Measurements from ENCODE around the gene WNT8B. TPM values are rescaled to one million over a fixed set of nuclear protein-coding genes. Genes with fewer than 3 reads are reported as not detected.

WNT8B gene, protein sequence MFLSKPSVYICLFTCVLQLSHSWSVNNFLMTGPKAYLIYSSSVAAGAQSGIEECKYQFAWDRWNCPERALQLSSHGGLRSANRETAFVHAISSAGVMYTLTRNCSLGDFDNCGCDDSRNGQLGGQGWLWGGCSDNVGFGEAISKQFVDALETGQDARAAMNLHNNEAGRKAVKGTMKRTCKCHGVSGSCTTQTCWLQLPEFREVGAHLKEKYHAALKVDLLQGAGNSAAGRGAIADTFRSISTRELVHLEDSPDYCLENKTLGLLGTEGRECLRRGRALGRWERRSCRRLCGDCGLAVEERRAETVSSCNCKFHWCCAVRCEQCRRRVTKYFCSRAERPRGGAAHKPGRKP
- under 1 TPM in 1 of 6 donors, not detected in 5; 0.17 TPM for polyA plus RNA-seq (ENCODE audit: low read depth in 6 of 6)

DNA sequence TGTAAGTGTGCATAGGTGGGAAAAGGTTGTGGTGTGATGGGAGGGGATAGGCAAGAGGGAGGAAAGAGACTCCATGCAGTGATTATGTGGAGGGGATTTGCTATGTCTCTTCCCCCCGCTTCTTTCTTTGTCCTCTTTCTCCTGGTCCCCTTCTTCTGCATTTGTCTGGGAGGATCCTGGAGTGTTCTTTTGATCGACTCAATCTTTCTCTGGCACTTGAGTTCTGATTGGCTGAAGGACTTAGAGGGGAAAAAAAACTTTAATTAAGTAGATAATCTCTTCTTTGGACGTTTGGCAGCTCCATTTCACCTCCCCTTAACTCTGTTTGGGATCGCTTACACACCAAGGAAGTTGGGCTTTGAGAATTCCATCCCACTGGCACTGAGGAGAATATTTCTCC lies at the start of gene WNT8B:
Gene WNT8B, plus strand, starts transcription at position 301 of the 400 bp plus-strand sequence. CDS start 160 bp downstream, outside the sequence.
- H3K27ac Mint-ChIP-seq: no peak within 1 kb of the TSS
- peaks cover 0 to 4% (median 0%) of the 10 kb centered on the region in 7 donors for H3K9me3 Mint-ChIP-seq
- H3K4me3 Mint-ChIP-seq: no peak within 1 kb of the TSS
- no peak for ATAC-seq (ENCODE audit: low read depth in 2 of 2)
- DNase-seq: no peak
- H3K27me3 Mint-ChIP-seq: peaks cover 17 to 40% (median 23%) of the 10 kb centered on the region in 3 donors
- H3K36me3 Mint-ChIP-seq: no peaks in the 10 kb centered on the region
- no peaks in the 10 kb centered on the region for H3K4me1 Mint-ChIP-seq

DNA sequence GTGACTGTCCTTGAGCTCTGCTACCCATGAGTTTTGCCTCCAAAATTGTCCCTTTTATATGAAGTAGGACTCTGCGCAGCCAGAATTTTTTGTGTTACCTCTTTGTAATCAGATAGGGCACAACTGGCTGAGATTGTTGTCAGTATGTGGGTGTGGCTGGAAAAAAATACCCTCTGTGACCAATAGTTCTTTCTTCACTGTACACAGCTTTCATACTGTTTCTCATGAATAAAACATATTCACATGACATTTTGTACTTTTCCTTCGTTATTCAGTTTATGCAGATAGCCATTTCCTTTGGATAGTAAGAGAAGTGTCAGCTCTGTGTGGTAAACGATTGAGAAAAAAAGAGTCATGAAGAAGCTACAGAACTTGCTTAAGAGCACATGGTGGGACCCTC lies 49.6 kb upstream of the WNT8B start:
- Mint-ChIP-seq H3K27me3 (peaks cover 18 to 33% (median 29%) of the 10 kb centered on the region in 3 donors), H3K4me1 (no peaks in the 10 kb centered on the region), H3K36me3 (no peaks in the 10 kb centered on the region), H3K9me3 (peaks cover 0 to 12% (median 0%) of the 10 kb centered on the region in 7 donors), H3K4me3 (no peak overlapping the region), H3K27ac (no peak overlapping the region)
- ATAC-seq (ENCODE audit: low read depth in 2 of 2) (no peak), DNase-seq (no peak)

DNA sequence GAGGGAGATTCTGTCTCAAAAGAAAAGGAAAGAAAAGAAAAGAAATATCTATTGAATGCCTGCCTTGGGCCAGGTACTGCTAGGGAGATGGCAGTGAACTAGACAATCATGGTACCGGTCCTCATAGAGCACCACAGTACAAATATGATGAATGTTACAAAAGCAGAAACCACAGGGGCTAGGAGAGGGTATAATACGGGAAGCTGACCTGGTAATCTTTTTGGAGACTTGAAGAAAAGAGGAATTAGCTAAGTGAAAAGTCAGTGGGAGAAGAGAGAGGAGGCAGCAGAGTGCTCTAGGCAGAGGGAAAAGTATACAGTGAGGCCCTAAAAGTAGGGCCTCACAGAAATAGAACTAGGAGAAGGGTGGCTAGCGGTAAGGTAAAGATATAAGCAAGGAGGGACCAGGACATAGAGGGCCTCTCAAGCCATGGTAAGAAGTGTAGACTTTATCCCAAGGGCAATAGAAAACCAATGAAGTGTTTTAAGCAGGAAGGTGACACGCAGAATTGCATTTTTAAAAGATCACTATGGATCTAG lies 42.8 kb upstream of the WNT8B start:
- no peak for DNase-seq
- Mint-ChIP-seq H3K4me3 (no peak overlapping the region), H3K27ac (peak overlapping the region in 1 of 6 donors; percentile 40), H3K36me3 (no peaks in the 10 kb centered on the region), H3K9me3 (no peaks in the 10 kb centered on the region), H3K4me1 (peaks cover 0 to 3% (median 0%) of the 10 kb centered on the region in 3 donors), H3K27me3 (peaks cover 20 to 54% (median 41%) of the 10 kb centered on the region in 3 donors)
- ATAC-seq (ENCODE audit: low read depth in 2 of 2): no peak

DNA sequence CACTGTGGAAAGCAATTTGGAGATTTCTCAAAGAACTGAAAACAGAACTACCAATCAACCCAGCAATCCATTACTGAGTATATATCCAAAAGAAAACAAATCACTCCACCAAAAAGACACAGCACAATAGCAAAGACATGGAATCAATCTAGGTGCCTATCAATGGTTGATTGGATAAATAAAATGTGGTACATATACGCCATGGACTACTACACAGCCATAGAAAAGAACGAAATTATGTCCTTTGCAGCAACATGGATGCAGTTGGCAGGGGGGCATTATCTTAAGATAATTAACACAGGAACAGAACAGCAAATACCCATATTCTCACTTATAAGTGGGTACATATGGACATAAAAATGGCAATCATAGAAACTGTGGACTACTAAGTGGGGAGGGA lies 35.4 kb upstream of the WNT8B start:
- Mint-ChIP-seq H3K27ac (no peak overlapping the region), H3K4me1 (no peaks in the 10 kb centered on the region), H3K27me3 (peaks cover 5 to 36% (median 18%) of the 10 kb centered on the region in 3 donors), H3K4me3 (no peak overlapping the region), H3K36me3 (no peaks in the 10 kb centered on the region), H3K9me3 (no peaks in the 10 kb centered on the region)
- ATAC-seq (ENCODE audit: low read depth in 2 of 2) (no peak), DNase-seq (no peak)

DNA sequence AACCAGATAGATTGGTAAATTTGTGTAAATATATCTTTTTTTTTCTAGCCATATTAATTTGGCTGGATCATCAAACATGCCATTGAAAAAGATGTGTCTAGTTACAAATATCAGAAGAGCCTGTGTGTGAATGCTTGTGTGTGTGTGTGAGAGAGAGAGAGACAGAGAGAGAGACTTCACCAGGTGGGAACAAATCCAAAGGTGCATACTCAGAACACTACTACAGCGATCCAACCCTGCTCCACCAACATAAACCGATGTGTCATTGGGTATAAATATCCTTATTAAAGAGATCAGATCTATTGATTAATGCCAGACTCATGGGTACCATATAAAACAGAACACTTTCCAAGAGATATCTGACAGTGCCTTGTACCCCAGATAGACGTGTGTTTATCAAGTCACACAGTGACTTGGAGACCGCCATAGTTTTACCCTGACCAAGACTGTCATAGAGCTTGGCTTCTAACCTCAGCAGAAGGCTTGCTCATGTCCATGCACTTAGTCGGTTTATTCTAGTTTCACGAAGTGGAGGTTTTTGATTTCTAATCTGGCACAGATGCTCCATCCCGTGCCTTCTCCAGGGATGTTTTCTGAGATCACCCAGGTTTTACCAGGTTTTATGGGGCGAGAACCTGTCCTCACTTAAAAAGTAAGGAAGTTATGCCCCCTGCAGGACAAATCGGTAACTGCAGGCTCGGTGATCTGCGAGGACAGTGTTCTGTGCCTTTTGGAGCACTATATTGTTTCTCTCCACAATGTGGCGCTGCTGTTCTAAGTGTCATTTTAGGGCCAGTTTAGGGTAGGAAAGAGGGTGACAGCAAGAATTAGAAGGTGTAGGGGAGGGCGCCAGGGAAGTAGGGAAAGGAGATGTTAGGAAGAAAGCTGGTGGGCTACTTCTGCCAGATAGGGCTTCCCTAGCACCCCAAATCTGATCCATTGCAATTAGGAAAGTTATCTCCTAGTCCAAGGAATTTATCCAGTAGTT lies 29.3 kb upstream of the WNT8B start:
- ATAC-seq (ENCODE audit: low read depth in 2 of 2) (peak; percentile 92 to 97), DNase-seq (peak; percentile 86)
- H3K9me3 Mint-ChIP-seq: no peaks in the 10 kb centered on the region
- H3K36me3 Mint-ChIP-seq: no peaks in the 10 kb centered on the region
- peaks cover 0 to 4% (median 0%) of the 10 kb centered on the region in 3 donors for H3K4me1 Mint-ChIP-seq
- peaks cover 0 to 23% (median 5%) of the 10 kb centered on the region in 3 donors for H3K27me3 Mint-ChIP-seq
- H3K4me3 Mint-ChIP-seq: peak overlapping the region in 1 of 8 donors; percentile 22
- H3K27ac Mint-ChIP-seq: peak overlapping the region in 3 of 6 donors; percentile 7 to 44 (median 40)

DNA sequence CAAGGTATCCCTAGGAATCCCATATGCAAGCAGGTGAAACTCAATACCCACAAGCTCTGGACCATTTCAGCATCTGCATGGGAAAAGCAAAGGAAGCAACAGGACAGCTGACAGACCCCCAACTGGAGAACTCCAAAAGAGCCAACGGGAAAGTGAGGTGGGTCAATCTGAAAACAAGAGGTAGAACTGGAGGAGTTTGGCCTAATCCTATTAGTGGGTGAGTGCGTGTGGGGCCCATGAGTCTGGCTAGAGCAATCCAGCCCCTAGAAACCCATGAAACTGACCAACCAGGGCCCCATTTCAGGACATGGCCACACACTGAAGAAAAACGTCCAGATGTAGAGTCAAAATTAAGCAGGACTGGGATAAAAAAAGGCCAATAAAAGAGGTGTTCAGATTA lies 26.6 kb upstream of the WNT8B start:
- Mint-ChIP-seq H3K36me3 (no peaks in the 10 kb centered on the region), H3K4me1 (peaks cover 0 to 4% (median 0%) of the 10 kb centered on the region in 3 donors), H3K4me3 (no peak overlapping the region), H3K9me3 (no peaks in the 10 kb centered on the region), H3K27me3 (peaks cover 0 to 31% (median 5%) of the 10 kb centered on the region in 3 donors), H3K27ac (peak overlapping the region in 1 of 6 donors; percentile 50)
- no peak for ATAC-seq (ENCODE audit: low read depth in 2 of 2)
- no peak for DNase-seq

DNA sequence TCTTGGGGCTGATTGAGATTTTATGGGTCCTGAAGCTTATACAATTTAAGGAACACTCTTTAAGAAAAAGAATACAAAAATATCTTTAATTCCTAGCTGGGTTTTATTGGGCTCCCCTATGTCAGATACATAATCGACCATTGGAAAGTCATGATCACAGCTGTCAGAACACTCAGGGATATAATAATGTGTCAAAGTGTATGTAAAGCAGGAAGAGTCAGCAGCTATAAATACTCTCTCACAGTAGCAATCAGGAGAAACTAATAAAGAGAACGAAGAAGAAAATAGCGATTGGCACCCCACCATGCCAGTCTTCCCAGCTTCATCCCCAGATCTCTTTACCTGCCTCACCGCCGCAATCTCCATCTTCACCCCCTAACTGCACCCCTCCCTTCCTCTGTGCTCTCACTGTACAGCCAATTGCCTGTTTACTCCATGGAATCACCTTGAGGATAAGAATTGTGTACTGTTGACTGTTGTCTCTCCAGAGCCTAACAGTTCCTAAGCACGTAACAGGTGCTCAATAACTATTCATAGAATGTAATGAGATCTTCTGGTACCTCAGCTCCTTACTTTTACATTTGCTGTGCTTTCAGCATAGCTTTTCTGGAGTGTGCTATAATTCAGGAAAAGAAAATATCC lies 24.0 kb upstream of the WNT8B start:
- Mint-ChIP-seq H3K36me3 (no peaks in the 10 kb centered on the region), H3K4me1 (peaks cover 0 to 3% (median 0%) of the 10 kb centered on the region in 3 donors), H3K9me3 (no peaks in the 10 kb centered on the region), H3K27ac (peak overlapping the region in 1 of 6 donors; percentile 13), H3K27me3 (peaks cover 6 to 23% (median 12%) of the 10 kb centered on the region in 3 donors), H3K4me3 (no peak overlapping the region)
- no peak for DNase-seq
- no peak for ATAC-seq (ENCODE audit: low read depth in 2 of 2)

DNA sequence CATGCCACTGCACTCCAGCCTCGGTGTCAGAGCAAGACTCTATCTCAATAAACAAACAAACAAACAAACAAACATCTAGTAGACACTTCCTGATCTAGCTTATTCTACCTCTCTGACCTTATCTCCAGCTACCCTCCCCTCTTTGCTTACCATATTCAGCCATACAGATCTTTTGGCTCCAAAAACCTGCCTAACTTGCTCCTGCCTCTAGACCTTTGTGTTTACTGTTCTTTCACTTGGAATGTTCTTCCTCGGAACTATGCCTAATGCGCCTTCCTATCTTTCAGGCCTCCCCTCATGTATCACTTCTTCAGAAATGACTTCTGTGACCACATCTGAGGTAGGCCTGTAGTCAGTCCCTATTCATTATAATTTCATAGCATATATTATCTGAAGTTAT lies 20.3 kb upstream of the WNT8B start:
- no peak overlapping the region for H3K4me3 Mint-ChIP-seq
- no peaks in the 10 kb centered on the region for H3K36me3 Mint-ChIP-seq
- H3K27ac Mint-ChIP-seq: peak overlapping the region in 1 of 6 donors; percentile 70
- ATAC-seq (ENCODE audit: low read depth in 2 of 2) (no peak), DNase-seq (no peak)
- H3K27me3 Mint-ChIP-seq: peaks cover 11 to 18% (median 12%) of the 10 kb centered on the region in 3 donors
- H3K9me3 Mint-ChIP-seq: peaks cover 0 to 13% (median 8%) of the 10 kb centered on the region in 7 donors
- H3K4me1 Mint-ChIP-seq: peaks cover 0 to 2% (median 0%) of the 10 kb centered on the region in 3 donors

DNA sequence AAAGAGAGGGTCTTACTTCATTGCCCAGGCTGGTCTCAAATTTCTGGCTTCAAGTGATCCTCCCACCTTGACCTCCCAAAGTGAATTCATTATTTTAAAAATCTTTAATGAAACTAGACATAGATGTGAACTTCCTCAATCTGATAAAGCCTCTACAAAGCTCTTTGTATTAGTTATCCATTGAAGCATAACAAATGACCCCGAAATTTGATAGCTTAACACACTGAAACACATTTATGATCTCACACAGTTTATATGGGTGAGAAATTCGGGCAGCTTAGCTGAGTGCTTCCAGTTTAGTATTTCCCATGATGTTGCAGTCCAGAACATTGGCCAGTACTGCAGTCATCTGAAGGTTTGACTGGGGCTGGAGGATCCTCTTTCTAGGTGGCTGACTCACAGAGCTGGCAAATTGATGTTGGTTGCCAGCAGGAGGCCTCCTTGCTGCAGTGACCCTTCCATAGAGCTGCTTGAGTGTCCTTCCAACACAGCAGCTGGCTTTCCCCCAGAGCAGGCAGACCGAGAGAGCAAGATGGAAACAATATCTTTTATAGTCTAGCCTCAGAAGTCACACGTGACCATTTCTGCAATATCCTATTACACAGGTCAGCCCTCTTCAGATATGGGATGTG lies 16.6 kb upstream of the WNT8B start:
- ATAC-seq (ENCODE audit: low read depth in 2 of 2): peak; percentile 45 to 55
- Mint-ChIP-seq H3K4me1 (peaks cover 0 to 2% (median 0%) of the 10 kb centered on the region in 3 donors), H3K27ac (peak overlapping the region in 1 of 6 donors; percentile 15), H3K36me3 (no peaks in the 10 kb centered on the region), H3K4me3 (no peak overlapping the region), H3K27me3 (peaks cover 12 to 26% (median 19%) of the 10 kb centered on the region in 3 donors), H3K9me3 (peaks cover 0 to 13% (median 8%) of the 10 kb centered on the region in 7 donors)
- no peak for DNase-seq

DNA sequence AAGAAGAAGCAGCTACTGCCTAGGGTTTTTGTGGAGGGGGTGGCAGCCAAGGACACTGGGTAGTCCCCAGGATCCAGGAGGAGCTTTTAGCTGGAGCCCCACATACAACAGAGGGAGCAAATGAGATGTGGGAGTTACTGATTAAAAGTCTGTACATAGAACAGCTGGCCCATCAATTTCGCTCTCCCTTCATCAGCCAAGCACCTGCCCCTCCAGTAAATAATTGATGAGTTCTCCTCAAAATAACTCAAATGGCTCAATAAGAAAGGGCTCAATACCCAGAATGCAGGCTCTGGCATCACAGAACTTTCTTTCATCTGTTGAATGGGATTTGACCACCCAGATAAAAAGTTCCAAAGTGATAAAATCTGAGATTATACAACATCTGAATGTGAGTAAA lies 15.1 kb upstream of the WNT8B start:
- no peak for DNase-seq
- Mint-ChIP-seq H3K9me3 (peaks cover 0 to 13% (median 8%) of the 10 kb centered on the region in 7 donors), H3K27me3 (peaks cover 16 to 33% (median 28%) of the 10 kb centered on the region in 3 donors), H3K4me3 (no peak overlapping the region), H3K27ac (no peak overlapping the region), H3K36me3 (no peaks in the 10 kb centered on the region), H3K4me1 (peaks cover 0 to 2% (median 0%) of the 10 kb centered on the region in 3 donors)
- no peak for ATAC-seq (ENCODE audit: low read depth in 2 of 2)

DNA sequence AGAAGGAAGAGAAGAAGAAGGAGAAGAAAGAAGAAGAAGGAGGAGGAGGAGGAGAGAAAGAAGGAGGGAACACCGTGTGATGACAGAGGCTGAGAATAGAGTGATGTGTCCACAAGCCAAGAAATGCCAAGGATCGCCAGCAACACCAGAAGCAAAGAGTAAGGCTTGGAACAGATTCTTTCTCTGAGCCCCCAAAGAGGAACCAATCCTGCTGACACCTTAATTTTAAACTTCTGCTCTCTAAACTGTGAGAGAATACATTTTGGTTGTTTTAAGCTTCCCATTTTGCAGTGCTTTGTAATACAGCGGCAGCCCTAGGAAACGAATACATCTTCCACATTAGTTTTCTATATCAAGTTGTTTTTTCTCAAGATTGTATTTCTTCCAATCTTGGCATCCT lies 13.9 kb upstream of the WNT8B start:
- H3K27ac Mint-ChIP-seq: no peak overlapping the region
- no peak overlapping the region for H3K4me3 Mint-ChIP-seq
- no peak for DNase-seq
- no peaks in the 10 kb centered on the region for H3K36me3 Mint-ChIP-seq
- H3K9me3 Mint-ChIP-seq: peaks cover 0 to 13% (median 8%) of the 10 kb centered on the region in 7 donors
- no peak for ATAC-seq (ENCODE audit: low read depth in 2 of 2)
- peaks cover 10 to 31% (median 29%) of the 10 kb centered on the region in 3 donors for H3K27me3 Mint-ChIP-seq
- H3K4me1 Mint-ChIP-seq: peaks cover 0 to 2% (median 0%) of the 10 kb centered on the region in 3 donors

DNA sequence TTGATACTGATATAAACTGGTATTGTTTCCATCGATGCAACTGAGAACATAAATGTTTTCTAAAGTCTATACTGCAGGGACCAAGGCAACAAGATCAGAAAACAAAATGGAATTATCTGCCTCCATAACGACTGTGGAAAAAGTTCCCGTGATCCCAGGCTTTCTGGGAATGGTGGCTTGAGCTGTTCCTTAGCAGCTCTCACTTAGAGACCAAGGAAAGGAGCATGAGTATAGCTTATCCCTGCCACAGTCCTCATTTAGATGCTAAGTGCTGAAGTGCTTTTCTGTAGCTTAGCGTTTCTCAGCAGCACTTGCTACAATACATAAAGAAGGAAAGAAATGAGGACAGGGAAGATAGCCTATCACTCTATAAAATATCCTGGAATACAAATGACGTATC lies 5.5 kb downstream of the WNT8B start:
- ATAC-seq (ENCODE audit: low read depth in 2 of 2) (no peak), DNase-seq (no peak)
- Mint-ChIP-seq H3K27me3 (peaks cover 14 to 41% (median 35%) of the 10 kb centered on the region in 3 donors), H3K27ac (no peak overlapping the region), H3K9me3 (no peaks in the 10 kb centered on the region), H3K36me3 (no peaks in the 10 kb centered on the region), H3K4me3 (no peak overlapping the region), H3K4me1 (no peaks in the 10 kb centered on the region)
